Sigmoid colon (tissue), 7 donors: Measurements from ENCODE around the gene NFE2L1. TPM values are rescaled to one million over a fixed set of nuclear protein-coding genes. Genes with fewer than 3 reads are reported as not detected.

Experiments
- DNase-seq: peaks from one replicate; pipeline ENCODE4 v3.0.0-alpha.2; 2019
- H3K27ac ChIP-seq, 4 donors: fragments of 200-600 bp; sonication (generic); one replicate each; pipeline ENCODE4 v1.5.1; 2016 to 2019; ENCODE audit warnings: mild to moderate bottlenecking in 1 of 4
- H3K27me3 ChIP-seq, 3 donors: fragments of 200-600 bp; sonication (generic); one replicate each; pipeline ENCODE4 v1.5.1; 2019; ENCODE audit warnings: mild to moderate bottlenecking in 1 of 3
- H3K36me3 ChIP-seq, 4 donors: fragments of 200-600 bp; sonication (generic); one replicate each; pipeline ENCODE4 v1.5.1; 2016 to 2019
- H3K4me1 ChIP-seq, 4 donors: fragments of 200-600 bp; sonication (generic); one replicate each; pipeline ENCODE4 v1.5.1; 2017 to 2019
- H3K4me3 ChIP-seq, 4 donors: fragments of 200-600 bp; sonication (generic); one replicate each; pipeline ENCODE4 v1.5.1; 2017 to 2019; ENCODE audit warnings: mild to moderate bottlenecking in 2 of 4, moderate library complexity in 1 of 4
- H3K9me3 ChIP-seq, 4 donors: fragments of 200-600 bp in 3 of 4; sonication (generic) in 3 of 4; one replicate each; pipeline versions ENCODE4 v1.5.1 to v1.6.1; 2013 to 2019
- EP300 ChIP-seq, 4 donors: sonication (generic); formaldehyde crosslinking; IDR thresholded peaks; one replicate each; pipeline ENCODE4 v1.6.1; 2017; ENCODE audit warnings: antibody characterized with exemption in 4 of 4
- POLR2A ChIP-seq, 2 donors: fragments of 450-650 bp; IDR thresholded peaks; one replicate each; pipeline ENCODE4 v1.6.1; 2016; ENCODE audit warnings: antibody characterized with exemption in 2 of 2, mild to moderate bottlenecking in 2 of 2, moderate library complexity in 2 of 2
- POLR2AphosphoS5 ChIP-seq, 4 donors: sonication (generic); formaldehyde crosslinking; IDR thresholded peaks; one replicate each; pipeline ENCODE4 v1.6.1; 2017; ENCODE audit warnings: antibody characterized with exemption in 4 of 4
- WGBS, 2 donors: extraction: QIAGEN DNeasy Blood & Tissue Kit; methylation state at CpG; one replicate each; pipeline ENCODE4 v1.1.7; 2013; 5-methylcytosine and 5-hydroxymethylcytosine counted together
- intact Hi-C: fragments of 100-400 bp; cut with DNase I; formaldehyde crosslinking; loops from one replicate; pipeline ENCODE4 v1.15.1; 2023
- polyA plus RNA-seq, 3 donors: library from polyadenylated mRNA; stranded (reverse); fragments of 200-250 nt; gene quantifications; one replicate each; pipeline ENCODE4 v1.2.3, GENCODE V29; 2013
- total RNA-seq, 4 donors: library from RNA; depleted of rRNA; stranded (reverse); fragments of >200 nt; gene quantifications; one replicate each; pipeline ENCODE4 v1.1.0, GENCODE V29; 2016
- TF ChIP-seq, protein P1 (sequence below), 4 experiments: fragments of 450-650 bp in 3 of 4; fragments of 200-600 bp in 1 of 4; IDR thresholded peaks; one replicate each; pipeline ENCODE4 v1.5.1; 2016 to 2019; ENCODE audit warnings: antibody characterized with exemption in 4 of 4, mild to moderate bottlenecking in 3 of 4, moderate library complexity in 2 of 4
- donor health status: healthy with polysubstance abuse.
- donor health status: Bipolar disorder and iron deficiency.
- donor health status: healthy.

Gene NFE2L1
- total and polyA plus RNA-seq, 7 donors: 44.4 to 174 (median 134) TPM

- Histone ChIP-seq H3K27ac (peak overlapping the region; percentile 70 to 90 (median 76)), H3K27me3 (peaks cover 0 to 12% (median 7%) of the 10 kb centered on the region in 3 donors), H3K36me3 (no peaks in the 10 kb centered on the region), H3K4me1 (peaks cover 0 to 47% (median 43%) of the 10 kb centered on the region in 4 donors), H3K9me3 (no peaks in the 10 kb centered on the region), H3K4me3 (peak overlapping the region in 3 of 4 donors; percentile 35 to 50 (median 49))
- intact Hi-C loops: loop anchor here (1.0 to 10.0 kb wide), 4 partner anchors 48 to 589 kb away; partner anchors contain the start of genes CBX1, HOXB7 and HOXB8
- no peak for DNase-seq
- 19 to 35% methylated on average over 8 of the region's 8 CpGs for WGBS, 2 donors
- no peak for TF ChIP-seq POLR2AphosphoS5 (IDR thresholded peaks at IDR 0.05)
- no peak for TF ChIP-seq POLR2A (IDR thresholded peaks at IDR 0.05)
- no peak for TF ChIP-seq EP300 (IDR thresholded peaks at IDR 0.05)
- TF ChIP-seq, protein P1, sequence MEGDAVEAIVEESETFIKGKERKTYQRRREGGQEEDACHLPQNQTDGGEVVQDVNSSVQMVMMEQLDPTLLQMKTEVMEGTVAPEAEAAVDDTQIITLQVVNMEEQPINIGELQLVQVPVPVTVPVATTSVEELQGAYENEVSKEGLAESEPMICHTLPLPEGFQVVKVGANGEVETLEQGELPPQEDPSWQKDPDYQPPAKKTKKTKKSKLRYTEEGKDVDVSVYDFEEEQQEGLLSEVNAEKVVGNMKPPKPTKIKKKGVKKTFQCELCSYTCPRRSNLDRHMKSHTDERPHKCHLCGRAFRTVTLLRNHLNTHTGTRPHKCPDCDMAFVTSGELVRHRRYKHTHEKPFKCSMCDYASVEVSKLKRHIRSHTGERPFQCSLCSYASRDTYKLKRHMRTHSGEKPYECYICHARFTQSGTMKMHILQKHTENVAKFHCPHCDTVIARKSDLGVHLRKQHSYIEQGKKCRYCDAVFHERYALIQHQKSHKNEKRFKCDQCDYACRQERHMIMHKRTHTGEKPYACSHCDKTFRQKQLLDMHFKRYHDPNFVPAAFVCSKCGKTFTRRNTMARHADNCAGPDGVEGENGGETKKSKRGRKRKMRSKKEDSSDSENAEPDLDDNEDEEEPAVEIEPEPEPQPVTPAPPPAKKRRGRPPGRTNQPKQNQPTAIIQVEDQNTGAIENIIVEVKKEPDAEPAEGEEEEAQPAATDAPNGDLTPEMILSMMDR (IDR thresholded peaks at IDR 0.05): no peak
Measured at GRCh38 chr17:48025904-48026501, 22.2 kb upstream of the NFE2L1 start.

DNA sequence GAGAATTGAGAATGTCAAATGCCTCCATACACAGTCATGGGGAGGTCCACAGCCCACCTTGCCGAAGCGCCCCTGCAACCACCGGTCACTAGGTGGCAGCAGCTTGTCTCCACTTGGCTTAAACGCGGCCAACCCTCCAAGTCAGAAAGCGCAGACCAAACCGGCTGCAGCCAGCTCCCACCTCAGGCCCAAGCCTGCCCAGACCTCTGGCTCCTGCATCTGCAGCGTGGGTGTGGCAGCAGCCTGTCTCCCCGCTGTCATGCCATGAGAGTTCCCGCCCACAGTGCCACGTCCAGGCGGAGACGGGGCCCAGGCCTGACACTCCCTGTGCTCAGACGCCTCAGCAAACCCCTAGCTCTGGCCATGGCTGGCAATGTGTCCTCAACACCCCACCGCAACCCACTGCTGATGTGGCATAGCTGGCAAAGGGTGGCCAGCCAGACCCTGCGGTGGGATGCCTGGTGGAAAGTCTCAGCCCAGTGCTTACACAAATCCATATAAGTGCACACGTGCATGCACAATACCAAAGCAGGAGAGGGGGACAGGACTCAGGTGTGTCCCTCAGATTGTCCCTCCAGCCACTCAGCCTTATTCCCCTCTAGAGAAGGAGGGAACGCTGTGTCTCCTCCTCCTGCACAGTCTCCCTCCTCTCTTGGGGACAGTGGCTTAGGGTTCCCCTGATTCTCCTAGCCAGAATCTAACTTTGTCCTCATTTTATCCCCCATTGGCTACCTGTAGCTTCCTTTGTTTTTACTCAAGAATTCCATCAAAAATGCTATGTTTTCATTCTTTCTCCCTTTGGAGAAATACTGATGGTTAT lies 21.4 kb upstream of the NFE2L1 start:
- intact Hi-C loops: loop anchor here (1.0 to 10.0 kb wide), 2 partner anchors 48 to 588 kb away; partner anchors contain the start of genes HOXB7 and HOXB8
- peaks cover 0 to 8% (median 7%) of the 10 kb centered on the region in 3 donors for H3K27me3 ChIP-seq
- H3K27ac ChIP-seq: peak overlapping the region; percentile 26 to 90 (median 76)
- peaks cover 0 to 47% (median 43%) of the 10 kb centered on the region in 4 donors for H3K4me1 ChIP-seq
- H3K9me3 ChIP-seq: no peaks in the 10 kb centered on the region
- H3K36me3 ChIP-seq: no peaks in the 10 kb centered on the region
- peak; percentile 93 for DNase-seq
- 14 to 29% methylated on average over 18 of the region's 18 CpGs for WGBS, 2 donors
- TF ChIP-seq, protein P1 (IDR thresholded peaks at IDR 0.05): peak; percentile 83 to 93 (median 88)
- no peak for TF ChIP-seq EP300 (IDR thresholded peaks at IDR 0.05)
- no peak for TF ChIP-seq POLR2A (IDR thresholded peaks at IDR 0.05)
- peak in 1 of 4 donors; percentile 40 for TF ChIP-seq POLR2AphosphoS5 (IDR thresholded peaks at IDR 0.05)
- H3K4me3 ChIP-seq: no peak overlapping the region

DNA sequence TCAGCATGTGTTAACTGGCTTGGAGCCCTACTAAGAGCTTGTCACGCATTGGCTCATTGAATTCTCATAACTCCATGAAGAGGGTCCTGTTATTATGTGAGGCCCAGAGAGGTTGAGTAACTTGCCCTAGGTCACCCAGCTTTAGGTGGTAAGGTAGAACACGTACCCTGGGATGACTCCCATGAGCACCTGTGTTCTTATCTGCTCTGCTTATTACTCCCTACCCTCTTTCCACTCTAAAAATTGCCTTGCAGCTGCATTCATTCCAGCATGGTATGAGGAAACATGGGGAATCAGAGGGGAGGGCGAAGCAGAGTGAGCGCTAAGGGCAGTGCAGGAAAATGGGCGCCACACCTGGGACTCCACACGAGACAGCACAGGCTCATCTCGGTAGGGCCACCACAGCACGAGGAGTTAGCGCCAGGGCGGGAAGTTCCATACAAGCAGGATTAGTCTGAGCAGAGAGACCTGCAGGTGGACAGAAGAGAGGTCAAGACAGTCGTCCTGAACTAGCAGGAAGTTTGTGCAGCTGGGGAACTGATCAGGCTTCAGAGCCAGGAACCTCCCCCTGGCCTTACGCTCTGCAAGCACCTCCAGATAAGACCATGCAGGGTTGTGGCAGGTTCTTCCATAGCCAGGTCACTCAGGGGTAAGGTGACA lies 20.7 kb upstream of the NFE2L1 start:
- Histone ChIP-seq H3K36me3 (no peaks in the 10 kb centered on the region), H3K9me3 (no peaks in the 10 kb centered on the region), H3K4me3 (no peak overlapping the region), H3K27ac (no peak overlapping the region), H3K4me1 (peaks cover 0 to 47% (median 43%) of the 10 kb centered on the region in 4 donors), H3K27me3 (peaks cover 0 to 8% (median 7%) of the 10 kb centered on the region in 3 donors)
- DNase-seq: no peak
- WGBS, 2 donors: 70 to 88% methylated on average over 12 of the region's 12 CpGs
- intact Hi-C loops: loop anchor here (10.0 kb wide), 1 partner anchor 587 kb away; the partner anchor contains the start of genes HOXB7 and HOXB8
- TF ChIP-seq EP300 (IDR thresholded peaks at IDR 0.05) (no peak), POLR2A (IDR thresholded peaks at IDR 0.05) (no peak), POLR2AphosphoS5 (IDR thresholded peaks at IDR 0.05) (no peak)
- TF ChIP-seq, protein P1 (IDR thresholded peaks at IDR 0.05): no peak

GRCh38 chr17:48028736-48029135 lies 19.4 kb upstream of the NFE2L1 start:
- no peak overlapping the region for H3K27ac ChIP-seq
- intact Hi-C loops: loop anchor here (10.0 kb wide), 1 partner anchor 586 kb away; the partner anchor contains the start of genes HOXB7 and HOXB8
- H3K4me3 ChIP-seq: no peak overlapping the region
- DNase-seq: no peak
- no peaks in the 10 kb centered on the region for H3K9me3 ChIP-seq
- TF ChIP-seq, protein P1 (IDR thresholded peaks at IDR 0.05): no peak
- no peak for TF ChIP-seq EP300 (IDR thresholded peaks at IDR 0.05)
- no peak for TF ChIP-seq POLR2AphosphoS5 (IDR thresholded peaks at IDR 0.05)
- TF ChIP-seq POLR2A (IDR thresholded peaks at IDR 0.05): no peak
- peaks cover 0 to 7% (median 0%) of the 10 kb centered on the region in 3 donors for H3K27me3 ChIP-seq
- peaks cover 0 to 38% (median 34%) of the 10 kb centered on the region in 4 donors for H3K4me1 ChIP-seq
- peaks cover 0 to 6% (median 0%) of the 10 kb centered on the region in 4 donors for H3K36me3 ChIP-seq
- 90 to 94% methylated on average over 1 of the region's 1 CpG for WGBS, 2 donors
